NT2/D1 (cell line): ENCODE measurements around the gene TRPC4.

Experiments used
- SUZ12 ChIP-seq: IDR thresholded peaks from 2 replicates; pipeline ENCODE4 v1.6.1; 2011; ENCODE audit not compliant: insufficient read length, insufficient read depth; ENCODE audit errors: extremely low read depth
- YY1 ChIP-seq: IDR thresholded peaks from 2 replicates; pipeline ENCODE4 v1.6.1; 2011; ENCODE audit not compliant: insufficient read length, insufficient read depth
- ZNF274 ChIP-seq: IDR thresholded peaks from 2 replicates; pipeline ENCODE4 v1.6.1; 2011; ENCODE audit warnings: mild to moderate bottlenecking, low read depth, low read length

DNA sequence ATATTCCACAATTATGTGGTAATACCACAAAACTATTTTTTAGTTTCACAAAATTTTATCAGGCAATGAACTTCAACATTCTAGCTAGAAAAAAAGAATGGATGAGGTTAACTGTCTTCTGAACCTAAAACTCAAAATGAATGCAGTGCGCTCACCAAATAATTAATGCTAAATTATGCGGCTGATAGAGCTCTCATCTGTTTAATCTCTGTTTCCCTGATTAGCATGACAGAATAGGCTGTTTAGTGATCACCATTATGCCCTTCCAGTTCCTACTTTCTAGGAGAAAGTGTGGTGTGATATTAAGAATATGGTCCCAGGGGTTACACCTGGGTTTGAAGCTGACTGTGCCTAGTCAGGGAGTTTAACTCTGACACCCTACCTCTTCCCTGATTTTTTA lies 228.2 kb downstream of the TRPC4 start:
- no peak for TF ChIP-seq YY1
- no peak for TF ChIP-seq ZNF274
- TF ChIP-seq SUZ12, result no peak
